ENCODE results near the gene NMB.
A peak's percentile ranks its signal among the peaks of the same experiment; 100 is the strongest.
"Not testable (repeated sequence)": the region's sequence is repeated elsewhere in the genome, so short reads cannot be mapped to it uniquely, and the experiment has no call there.

The NMB gene

GRCh38 chr15:84658080-84658787 is at the start of gene NMB:
Gene NMB, minus strand, starts transcription at chr15:84658199. Its CDS starts 47 bp downstream, at chr15:84658152.
- DNase-seq (ENCODE audit: low spot score) (peak; percentile 63), FAIRE-seq (no peak)

GRCh38 chr15:84703808-84704207 is 45.8 kb upstream of the NMB start:
- no peak for FAIRE-seq
- no peak for DNase-seq (ENCODE audit: low spot score)

DNA sequence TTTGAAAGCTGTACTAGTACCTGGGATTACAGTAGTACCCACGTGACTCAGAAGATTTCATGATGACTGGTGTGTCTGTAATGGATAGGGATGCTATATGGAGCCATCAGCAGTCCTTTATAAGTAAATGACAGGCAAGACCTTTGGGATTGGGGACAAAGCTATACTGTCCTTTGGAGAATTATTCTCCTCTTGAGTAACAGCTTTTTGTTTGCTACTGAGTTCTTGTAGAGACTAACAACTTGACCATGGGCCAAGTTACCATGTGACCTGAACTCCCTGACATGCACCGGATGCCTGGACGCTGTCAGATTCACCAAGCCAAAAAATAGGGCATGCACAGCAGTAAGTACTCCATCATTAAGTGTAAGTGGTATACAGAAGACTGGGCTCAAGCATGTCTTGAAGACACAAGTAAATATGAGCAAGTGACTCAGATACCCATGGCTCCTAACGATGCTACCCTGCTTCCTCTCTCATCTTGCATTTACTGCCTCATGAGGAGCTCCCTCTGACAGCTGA is 45.0 kb upstream of the NMB start:
- FAIRE-seq (no peak), DNase-seq (ENCODE audit: low spot score) (no peak)

GRCh38 chr15:84699538-84700191 is 41.7 kb upstream of the NMB start:
- DNase-seq (ENCODE audit: low spot score) = no peak
- FAIRE-seq = no peak

DNA sequence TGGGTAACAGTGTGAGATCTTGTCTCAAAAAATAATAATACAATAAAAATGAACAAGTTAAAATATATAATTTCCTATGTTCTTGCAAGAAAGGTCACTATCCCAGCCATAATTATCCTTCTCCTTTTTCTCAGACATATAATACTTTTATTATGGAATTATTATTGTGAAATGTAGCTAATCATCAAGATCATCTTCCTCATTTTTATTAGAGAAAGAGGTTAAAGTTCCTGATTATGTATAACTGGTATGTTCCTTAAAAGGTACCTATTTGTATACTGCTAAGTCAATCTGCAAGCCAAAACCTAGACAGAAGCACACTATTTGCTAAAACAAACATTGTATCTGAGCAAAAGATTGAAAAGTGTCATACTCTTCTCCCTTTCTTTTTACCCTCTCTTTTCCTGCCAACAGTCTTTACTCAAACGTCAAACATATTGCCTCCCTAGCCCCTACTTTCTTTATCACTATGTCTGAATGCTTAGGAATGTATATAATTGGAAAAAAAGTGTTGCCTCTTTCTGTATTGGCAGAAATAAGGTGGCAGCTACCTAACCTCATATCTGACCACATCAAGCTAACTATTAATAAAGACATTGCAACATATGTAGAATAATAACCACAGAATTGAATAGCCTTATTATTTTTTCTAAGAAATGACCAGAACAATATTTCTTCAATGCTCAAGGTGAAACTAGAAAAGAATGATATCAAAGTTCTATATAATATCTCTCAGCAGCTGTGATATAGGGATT is 39.4 kb upstream of the NMB start:
- FAIRE-seq = no peak
- DNase-seq (ENCODE audit: low spot score) = no peak

DNA sequence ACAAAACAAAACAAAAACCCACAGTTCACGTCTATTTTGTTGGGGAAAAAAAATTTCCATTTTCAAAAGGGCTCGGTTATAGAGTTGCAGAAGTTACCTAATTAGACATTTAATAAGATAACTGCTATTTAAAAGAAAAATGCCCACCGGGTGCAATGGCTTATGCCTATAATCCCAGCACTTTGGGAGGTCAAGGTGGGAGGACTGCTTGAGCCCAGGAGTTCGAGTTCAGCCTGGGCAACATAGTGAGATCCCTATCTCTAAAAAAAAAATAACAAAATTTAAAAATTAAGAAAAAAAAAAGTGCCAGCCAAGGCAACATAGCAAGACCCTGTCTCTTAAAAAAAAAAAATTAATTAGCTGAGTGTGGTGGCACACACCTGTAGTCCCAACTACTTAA is 38.8 kb upstream of the NMB start:
- FAIRE-seq = no peak

GRCh38 chr15:84690342-84690741 is 32.3 kb upstream of the NMB start:
- no peak for FAIRE-seq
- DNase-seq (ENCODE audit: low spot score) = no peak

More for the DNA sequence above, 38.8 kb upstream of the NMB start:
- no peak for DNase-seq (ENCODE audit: low spot score)

DNA sequence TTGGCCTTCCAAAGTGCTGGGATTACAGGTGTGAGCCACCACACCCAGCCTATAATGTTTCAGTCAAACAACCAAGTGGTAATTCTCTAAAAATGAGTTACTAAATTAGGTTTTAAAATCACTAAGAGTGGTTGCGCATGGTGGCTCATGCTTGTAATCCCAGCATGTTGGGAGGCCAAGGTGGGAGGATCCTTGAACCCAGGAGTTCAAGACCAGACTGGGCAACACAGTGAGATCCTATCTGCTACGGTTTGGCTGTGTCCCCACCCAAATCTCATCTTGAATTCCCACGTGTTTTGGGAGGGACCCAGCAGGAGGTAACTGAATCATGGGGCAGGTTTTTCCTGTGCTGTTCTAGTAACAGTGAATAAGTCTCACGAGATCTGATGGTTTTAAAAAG is 31.9 kb upstream of the NMB start:
- no peak for FAIRE-seq
- no peak for DNase-seq (ENCODE audit: low spot score)

DNA sequence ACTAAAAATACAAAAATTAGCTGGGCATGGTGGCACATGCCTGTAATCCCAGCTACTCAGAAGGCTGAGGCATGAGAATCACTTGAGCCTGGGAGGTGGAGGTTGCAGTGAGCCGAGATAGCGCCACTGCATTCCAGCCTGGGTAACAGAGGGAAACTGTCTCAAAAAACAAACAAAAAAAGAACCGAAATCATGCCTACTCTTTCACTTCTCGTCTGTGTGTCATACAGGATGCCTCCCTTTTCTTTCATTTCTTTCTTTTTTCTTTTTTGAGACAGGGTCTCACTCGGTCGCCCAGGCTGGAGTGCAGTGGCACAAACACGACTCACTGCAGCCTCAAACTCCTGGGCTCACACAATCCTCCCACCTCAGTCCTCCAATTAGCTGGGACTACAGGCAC is 28.4 kb upstream of the NMB start:
- not testable (repeated sequence) for DNase-seq (ENCODE audit: low spot score); FAIRE-seq

GRCh38 chr15:84685304-84685703 is 27.3 kb upstream of the NMB start:
- DNase-seq (ENCODE audit: low spot score) (peak; percentile 23), FAIRE-seq (no peak)

- no peak for DNase-seq (ENCODE audit: low spot score)
- no peak for FAIRE-seq
Measured at GRCh38 chr15:84684092-84684491, 26.1 kb upstream of the NMB start.

GRCh38 chr15:84681831-84682230 is 23.8 kb upstream of the NMB start:
- DNase-seq (ENCODE audit: low spot score) (no peak), FAIRE-seq (no peak)

DNA sequence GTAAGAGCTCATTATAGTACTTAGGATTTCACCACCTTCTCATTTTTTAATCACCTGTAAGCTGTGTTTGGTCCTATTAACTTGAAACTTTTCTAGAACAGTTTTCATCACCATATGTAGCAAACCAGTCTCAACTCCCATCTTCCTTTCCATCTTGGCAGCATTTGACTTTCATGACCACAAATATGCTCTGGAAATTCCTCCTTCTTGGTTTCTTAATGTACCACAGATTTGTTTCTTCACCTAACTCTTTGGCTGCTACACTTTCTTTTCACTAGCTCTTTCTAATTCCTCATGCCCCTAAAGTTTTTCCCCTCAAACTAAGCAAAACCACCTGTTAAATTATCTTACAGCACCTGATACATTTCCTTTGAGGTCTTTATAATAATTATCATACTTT is 13.2 kb upstream of the NMB start:
- DNase-seq (ENCODE audit: low spot score) (no peak), FAIRE-seq (no peak)

DNA sequence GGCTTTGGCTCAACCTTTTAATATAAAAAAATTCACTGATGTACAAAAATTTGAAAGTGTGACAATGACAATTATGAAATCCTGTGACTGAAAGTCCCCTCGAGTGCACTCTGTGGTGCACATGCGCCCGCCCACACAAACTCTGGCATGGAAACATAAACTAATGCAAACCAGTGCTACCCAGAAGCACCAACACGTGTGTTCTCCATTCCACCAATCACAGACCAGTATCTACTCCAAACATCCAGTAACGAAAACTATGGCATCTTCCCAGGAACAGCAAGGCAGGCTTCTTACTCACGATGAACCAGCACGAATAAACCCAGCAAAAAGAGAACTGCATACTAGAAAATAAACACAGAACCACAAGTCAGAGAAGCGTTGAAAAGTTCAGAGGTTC is 11.7 kb upstream of the NMB start:
- no peak for FAIRE-seq
- DNase-seq (ENCODE audit: low spot score) = no peak

DNA sequence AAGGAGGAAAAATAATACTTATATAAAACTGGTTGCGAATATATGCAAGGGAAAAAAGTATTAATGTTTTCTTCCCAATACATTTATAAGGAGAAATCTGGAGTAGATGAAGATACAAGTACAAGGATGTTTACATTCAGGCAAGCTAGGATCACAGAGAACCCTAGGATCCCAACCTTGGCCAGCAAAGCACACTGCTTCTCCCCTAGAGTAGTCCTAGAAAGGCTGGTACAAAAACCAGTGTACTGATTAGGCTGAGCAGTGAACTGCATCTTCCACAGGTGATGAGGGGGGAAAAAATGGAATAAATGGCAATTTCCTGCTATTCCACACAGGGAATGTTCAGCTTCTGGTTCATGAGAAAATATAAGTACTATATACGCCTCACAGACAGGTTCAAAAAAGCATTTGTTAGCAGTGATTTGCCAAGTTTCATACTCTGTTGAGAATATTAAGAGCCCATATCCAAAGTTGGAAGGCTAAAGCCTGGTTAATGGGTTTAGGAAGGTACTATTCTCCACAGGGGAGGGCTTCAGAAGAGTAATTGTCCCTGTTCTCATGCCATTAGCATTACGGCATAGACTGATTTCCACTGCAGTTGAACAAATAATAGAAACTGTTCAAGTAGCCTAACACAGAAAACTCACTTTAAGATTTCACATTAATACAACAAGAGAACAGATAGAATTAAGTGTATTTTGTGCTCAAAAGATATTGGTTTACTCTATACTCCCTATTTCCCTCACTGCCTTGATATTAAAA is 10.4 kb upstream of the NMB start:
- DNase-seq (ENCODE audit: low spot score) (no peak), FAIRE-seq (no peak)

DNA sequence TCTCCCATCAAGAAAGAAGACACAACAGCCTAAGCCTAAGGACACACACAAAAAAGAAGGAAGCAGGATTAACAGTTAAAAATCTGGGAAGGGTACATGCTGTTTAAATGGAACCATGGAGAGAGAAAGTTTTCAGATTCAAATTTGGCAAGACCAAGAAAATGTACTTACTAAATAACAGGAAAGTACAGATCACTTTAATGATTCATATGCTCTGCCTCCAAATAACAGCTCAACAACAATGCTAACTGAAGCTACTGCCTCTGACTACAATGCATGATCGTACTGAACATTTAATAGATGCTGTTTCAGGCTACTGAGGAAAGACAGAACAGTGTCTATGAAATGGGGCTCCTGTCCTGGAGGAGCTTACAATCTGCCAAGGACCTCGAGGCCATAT is 8.4 kb upstream of the NMB start:
- DNase-seq (ENCODE audit: low spot score) = no peak
- FAIRE-seq = no peak

DNA sequence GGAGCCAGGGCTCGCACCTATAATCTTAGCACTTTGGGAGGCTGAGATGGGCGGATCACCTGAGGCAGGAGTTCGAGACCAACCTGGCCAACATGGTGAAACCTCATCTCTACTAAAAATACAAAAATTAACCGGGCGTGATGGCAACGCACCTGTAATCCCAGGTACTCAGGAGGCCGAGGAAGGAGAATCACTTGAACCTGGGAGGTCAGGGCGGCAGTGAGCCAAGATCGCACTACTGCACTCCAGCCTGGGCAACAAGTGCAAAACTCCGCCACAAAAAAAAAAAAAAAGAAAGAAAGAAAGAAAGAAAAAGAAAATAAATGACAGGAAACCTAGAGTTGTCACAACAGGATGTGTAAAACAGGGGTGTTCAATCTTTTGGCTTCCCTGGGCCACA is 3.0 kb upstream of the NMB start:
- FAIRE-seq (no peak), DNase-seq (ENCODE audit: low spot score) (no peak)

- FAIRE-seq (no peak), DNase-seq (ENCODE audit: low spot score) (no peak)
Measured at GRCh38 chr15:84659904-84660781, 2.1 kb upstream of the NMB start.

DNA sequence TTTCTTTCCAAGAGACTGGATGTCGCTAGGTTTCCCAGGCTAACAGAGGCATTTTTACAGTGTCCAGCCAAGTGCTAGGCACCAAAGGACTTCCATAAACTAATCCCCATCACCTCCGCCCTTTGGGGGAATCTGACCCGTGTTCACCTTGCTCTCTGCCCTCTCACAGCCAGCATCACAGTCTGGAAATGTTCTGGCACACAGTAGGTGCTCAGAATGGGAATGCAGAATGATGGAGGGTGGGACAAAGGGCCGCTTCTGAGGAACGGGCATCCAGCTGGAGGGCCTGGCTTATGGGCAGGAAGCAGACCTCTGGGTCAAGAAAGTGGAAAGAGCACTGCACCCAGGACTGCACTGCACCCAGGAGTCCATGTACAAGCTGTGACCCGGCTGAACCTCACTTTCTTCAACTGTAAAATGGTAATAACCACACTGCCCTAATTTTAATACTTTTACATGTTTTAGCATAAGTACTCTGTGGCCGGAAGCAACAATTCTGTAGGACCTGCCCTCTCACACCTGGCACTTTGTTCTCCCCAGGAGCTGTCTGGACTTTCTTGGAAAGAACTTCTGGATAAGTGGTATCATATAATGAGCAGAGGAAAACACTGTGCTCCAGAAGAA is 901 bp upstream of the NMB start:
- no peak for DNase-seq (ENCODE audit: low spot score)

GRCh38 chr15:84657748-84658079 is 285 bp downstream of the NMB start:
- DNase-seq (ENCODE audit: low spot score) (no peak), FAIRE-seq (no peak)

More for the DNA sequence above, 901 bp upstream of the NMB start:
- no peak for FAIRE-seq

All from urothelium cell line (cell line).